Measurements from ENCODE around the gene EARS2.

The EARS2 gene

GRCh38 chr16:23482778-23483177 lies 74.4 kb downstream of the EARS2 start:
- no CpG with 5 or more reads among the region's 14 CpGs for WGBS (ENCODE audit: insufficient coverage, insufficient read length)
- Histone ChIP-seq H3K4me3 (ENCODE audit: low read length) (no peak overlapping the region), H3K36me3 (ENCODE audit: control insufficient read depth, insufficient read depth, low read length) (peaks cover 58% of the 10 kb centered on the region), H3K27me3 (ENCODE audit: control insufficient read depth, insufficient read depth, low read length) (no peaks in the 10 kb centered on the region), H3K4me1 (ENCODE audit: control insufficient read depth, insufficient read depth, low read length) (no peaks in the 10 kb centered on the region), H3K27ac (ENCODE audit: low read length) (no peak overlapping the region), H3K9me3 (ENCODE audit: control insufficient read depth, insufficient read depth, low read length) (no peaks in the 10 kb centered on the region)
- DNase-seq (ENCODE audit: low read depth, low spot score), result no peak

GRCh38 chr16:23480257-23480656 lies 76.9 kb downstream of the EARS2 start:
- H3K27me3 ChIP-seq (ENCODE audit: control insufficient read depth, insufficient read depth, low read length), result no peaks in the 10 kb centered on the region
- H3K4me3 ChIP-seq (ENCODE audit: low read length), result no peak overlapping the region
- peaks cover 47% of the 10 kb centered on the region for H3K36me3 ChIP-seq (ENCODE audit: control insufficient read depth, insufficient read depth, low read length)
- no peak overlapping the region for H3K27ac ChIP-seq (ENCODE audit: low read length)
- no peaks in the 10 kb centered on the region for H3K4me1 ChIP-seq (ENCODE audit: control insufficient read depth, insufficient read depth, low read length)
- DNase-seq (ENCODE audit: low read depth, low spot score), result no peak
- no CpG with 5 or more reads among the region's 4 CpGs for WGBS (ENCODE audit: insufficient coverage, insufficient read length)
- H3K9me3 ChIP-seq (ENCODE audit: control insufficient read depth, insufficient read depth, low read length), result no peaks in the 10 kb centered on the region

GRCh38 chr16:23479138-23479537 lies 78.0 kb downstream of the EARS2 start:
- H3K9me3 ChIP-seq (ENCODE audit: control insufficient read depth, insufficient read depth, low read length), result no peaks in the 10 kb centered on the region
- H3K27ac ChIP-seq (ENCODE audit: low read length), result no peak overlapping the region
- no peak overlapping the region for H3K4me3 ChIP-seq (ENCODE audit: low read length)
- DNase-seq (ENCODE audit: low read depth, low spot score), result no peak
- H3K4me1 ChIP-seq (ENCODE audit: control insufficient read depth, insufficient read depth, low read length), result no peaks in the 10 kb centered on the region
- WGBS (ENCODE audit: insufficient coverage, insufficient read length), result no CpG with 5 or more reads among the region's 3 CpGs
- H3K27me3 ChIP-seq (ENCODE audit: control insufficient read depth, insufficient read depth, low read length), result no peaks in the 10 kb centered on the region
- peaks cover 47% of the 10 kb centered on the region for H3K36me3 ChIP-seq (ENCODE audit: control insufficient read depth, insufficient read depth, low read length)

- no CpG with 5 or more reads among the region's 3 CpGs for whole genome bisulfite sequencing (ENCODE audit: insufficient coverage, insufficient read length)
- Histone ChIP-seq H3K27ac (ENCODE audit: low read length) (no peak overlapping the region), H3K4me1 (ENCODE audit: control insufficient read depth, insufficient read depth, low read length) (no peaks in the 10 kb centered on the region), H3K4me3 (ENCODE audit: low read length) (no peak overlapping the region), H3K9me3 (ENCODE audit: control insufficient read depth, insufficient read depth, low read length) (no peaks in the 10 kb centered on the region), H3K27me3 (ENCODE audit: control insufficient read depth, insufficient read depth, low read length) (no peaks in the 10 kb centered on the region), H3K36me3 (ENCODE audit: control insufficient read depth, insufficient read depth, low read length) (peaks cover 47% of the 10 kb centered on the region)
- no peak for DNase-seq (ENCODE audit: low read depth, low spot score)
These were observed 78.6 kb downstream of the EARS2 start for GRCh38 chr16:23478566-23478965.

- no peak overlapping the region for H3K4me3 ChIP-seq (ENCODE audit: low read length)
- peaks cover 37% of the 10 kb centered on the region for H3K36me3 ChIP-seq (ENCODE audit: control insufficient read depth, insufficient read depth, low read length)
- no peaks in the 10 kb centered on the region for H3K27me3 ChIP-seq (ENCODE audit: control insufficient read depth, insufficient read depth, low read length)
- H3K4me1 ChIP-seq (ENCODE audit: control insufficient read depth, insufficient read depth, low read length), result no peaks in the 10 kb centered on the region
- no peak for DNase-seq (ENCODE audit: low read depth, low spot score)
- no peaks in the 10 kb centered on the region for H3K9me3 ChIP-seq (ENCODE audit: control insufficient read depth, insufficient read depth, low read length)
- H3K27ac ChIP-seq (ENCODE audit: low read length), result no peak overlapping the region
- no CpG with 5 or more reads among the region's 1 CpG for WGBS (ENCODE audit: insufficient coverage, insufficient read length)
These were observed 80.9 kb downstream of the EARS2 start for GRCh38 chr16:23476289-23476688.
